ENCODE data around the gene RPS6KA2. TPM values are rescaled to one million over a fixed set of nuclear protein-coding genes. Genes with fewer than 3 reads are reported as not detected.

Gene RPS6KA2
- total and polyA plus RNA-seq, 2 experiments from 2014 or later = 12.5 to 25.3 TPM

GRCh38 chr6:166560222-166560621, 66.8 kb downstream of the RPS6KA2 start:
- H3K27me3 Mint-ChIP-seq (ENCODE audit: insufficient read depth, low read depth, poor library complexity) = peaks cover 2% of the 10 kb centered on the region
- Histone ChIP-seq H3K9me2 (ENCODE audit: insufficient read depth) (no peaks in the 10 kb centered on the region), H3K79me2 (replicated peaks; ENCODE audit: insufficient read depth) (peaks cover 57% of the 10 kb centered on the region), H3F3A (replicated peaks; ENCODE audit: low read depth) (no peaks in the 10 kb centered on the region), H3K36me3 (ENCODE audit: insufficient read depth) (no peaks in the 10 kb centered on the region), H3K4me1 (ENCODE audit: insufficient read depth) (peaks cover 32% of the 10 kb centered on the region), H3K27me3 (ENCODE audit: insufficient read depth) (no peaks in the 10 kb centered on the region), H3K27ac (ENCODE audit: low read depth) (no peak overlapping the region), H4K20me1 (replicated peaks; ENCODE audit: insufficient read depth) (no peaks in the 10 kb centered on the region; the same call in 1 of the 2 replicates), H3K4me3 (no peak overlapping the region), H2AFZ (no peak overlapping the region), H3K4me2 (no peak overlapping the region)
- H3K27ac Mint-ChIP-seq = no peak overlapping the region
- TF ChIP-seq ZNF331 (CRISPR knock-in tag; IDR thresholded peaks at IDR 0.05; ENCODE audit: low read depth) = no peak
- no peak for TF ChIP-seq ZNF114 (CRISPR knock-in tag; IDR thresholded peaks at IDR 0.05)
- DNase-seq (ENCODE audit: low spot score) (no peak), ATAC-seq (no peak)
- H3K4me3 Mint-ChIP-seq = no peak overlapping the region
- H3K9me3 Mint-ChIP-seq = no peaks in the 10 kb centered on the region; the same call in 2 of the 3 replicates
- H3K4me1 Mint-ChIP-seq = peaks cover 53% of the 10 kb centered on the region
- H3K36me3 Mint-ChIP-seq (ENCODE audit: low read depth) = no peaks in the 10 kb centered on the region; the same call in none of the 3 replicates

GRCh38 chr6:166559662-166560061, 67.4 kb downstream of the RPS6KA2 start:
- Mint-ChIP-seq H3K4me3 (no peak overlapping the region), H3K27me3 (ENCODE audit: insufficient read depth, low read depth, poor library complexity) (peaks cover 2% of the 10 kb centered on the region), H3K36me3 (ENCODE audit: low read depth) (no peaks in the 10 kb centered on the region; the same call in none of the 3 replicates), H3K4me1 (peaks cover 55% of the 10 kb centered on the region), H3K27ac (0 out of 2 replicates have a peak overlapping the region, but pooled peaks have one; percentile 21), H3K9me3 (no peaks in the 10 kb centered on the region; the same call in 2 of the 3 replicates)
- H3K36me3 ChIP-seq (ENCODE audit: insufficient read depth) = no peaks in the 10 kb centered on the region
- H3K4me1 ChIP-seq (ENCODE audit: insufficient read depth) = peaks cover 38% of the 10 kb centered on the region
- no peak overlapping the region for H2AFZ ChIP-seq
- no peaks in the 10 kb centered on the region for H3F3A ChIP-seq (replicated peaks; ENCODE audit: low read depth)
- no peak for ATAC-seq
- no peak overlapping the region for H3K4me3 ChIP-seq
- H3K9me2 ChIP-seq (ENCODE audit: insufficient read depth) = no peaks in the 10 kb centered on the region
- H3K79me2 ChIP-seq (replicated peaks; ENCODE audit: insufficient read depth) = peaks cover 57% of the 10 kb centered on the region
- no peak overlapping the region for H3K4me2 ChIP-seq
- H3K27ac ChIP-seq (ENCODE audit: low read depth) = no peak overlapping the region
- no peaks in the 10 kb centered on the region for H3K27me3 ChIP-seq (ENCODE audit: insufficient read depth)
- no peak for DNase-seq (ENCODE audit: low spot score)
- TF ChIP-seq NANOG (IDR thresholded peaks at IDR 0.05; ENCODE audit: borderline replicate concordance) = no peak
- no peak for TF ChIP-seq ETS1 (IDR thresholded peaks at IDR 0.05)
- TF ChIP-seq ZNF114 (CRISPR knock-in tag; IDR thresholded peaks at IDR 0.05) = no peak
- no peak for TF ChIP-seq CTCF (conservative IDR thresholded peaks at IDR 0.05; ENCODE audit: low read depth in 2 of 2)
- no peak for TF ChIP-seq ZNF462 (CRISPR knock-in tag; IDR thresholded peaks at IDR 0.05)
- H4K20me1 ChIP-seq (replicated peaks; ENCODE audit: insufficient read depth) = no peaks in the 10 kb centered on the region; the same call in 1 of the 2 replicates
